HCT116 (cell line): ENCODE results near the gene AHNAK. TPM values are rescaled to one million over a fixed set of nuclear protein-coding genes. Genes with fewer than 3 reads are reported as not detected.

Experiments used
- ATAC-seq: fragments of 200-7000 bp; cut with Tn5 transposase; 2 replicates; pipeline ENCODE4 v1.9.1; 2020; ENCODE audit warnings: mild to moderate bottlenecking, moderate library complexity
- BruUV-seq: library from RNA; stranded (reverse); fragments of 400-500 nt; replicated peaks from 2 replicates; lab custom pipeline; 2021; lab: Mats Ljungman, UMichigan
- CTCF ChIA-PET: fragments of 300-600 bp; sonication (Branson Sonifier 250); formaldehyde crosslinking; loops from one replicate; lab custom pipeline; 2021; ENCODE audit warnings: antibody characterized with exemption; lab: Charles Lee
- POLR2A ChIA-PET: fragments of 300-600, 350-600 bp; sonication (Branson Sonifier 250); formaldehyde crosslinking; loops from one replicate; lab custom pipeline; 2021; ENCODE audit warnings: antibody characterized with exemption; lab: Charles Lee
- RAD21 ChIA-PET, 2 experiments: fragments of 300-600 bp; sonication (Branson Sonifier 250); formaldehyde crosslinking; loops; one replicate each; lab custom pipeline; 2023; ENCODE audit warnings: low total read pairs in 2 of 2; ENCODE audit not compliant: uncharacterized antibody in 2 of 2, unreplicated experiment in 2 of 2, low non-redundant PET in 1 of 2; lab: Charles Lee
- DNase-seq: peaks from one replicate; pipeline ENCODE4 v3.0.0-alpha.2; 2010; ENCODE audit warnings: low read depth, low spot score
- H2AFZ ChIP-seq: fragments of 200-600 bp; shearing (Covaris generic), sonication (generic); 2 replicates; pipeline ENCODE4 v1.6.1; 2017; ENCODE audit warnings: low read depth, mixed run types, mixed read lengths, antibody characterized with exemption, low read length; ENCODE audit not compliant: poor library complexity, severe bottlenecking
- H3K27ac ChIP-seq: 2 replicates; pipeline ENCODE4 v1.5.1; 2012; ENCODE audit warnings: low read depth, low read length
- H3K27me3 ChIP-seq: fragments of 200-600 bp; sonication (generic); 2 replicates; pipeline ENCODE4 v1.6.1; 2016; ENCODE audit warnings: mixed run types, low read length, mixed read lengths; ENCODE audit not compliant: insufficient read depth
- H3K36me3 ChIP-seq, 2 experiments: fragments of 200-500 bp in 1 of 2; fragments of 200-600 bp in 1 of 2; sonication (Bioruptor generic) in 1 of 2; sonication (generic) in 1 of 2; 2 replicates each; pipeline versions ENCODE4 v1.5.1 to v1.6.1; 2014 to 2016; ENCODE audit warnings: low read length in 2 of 2, inconsistent platforms in 1 of 2, mixed read lengths in 1 of 2, mixed run types in 1 of 2; ENCODE audit not compliant: insufficient read depth in 2 of 2, control insufficient read depth in 1 of 2
- H3K4me1 ChIP-seq, 2 experiments: fragments of 200-600 bp in 1 of 2; sonication (generic) in 1 of 2; 2 replicates each; pipeline versions ENCODE4 v1.5.1 to v1.6.1; 2012 to 2017; ENCODE audit warnings: low read length in 2 of 2, inconsistent platforms in 1 of 2, mild to moderate bottlenecking in 1 of 2, mixed read lengths in 1 of 2, mixed run types in 1 of 2, moderate library complexity in 1 of 2; ENCODE audit not compliant: insufficient read depth in 2 of 2, control insufficient read depth in 1 of 2
- H3K4me2 ChIP-seq: fragments of 200-600 bp; sonication (generic); 2 replicates; pipeline ENCODE4 v1.6.1; 2017; ENCODE audit warnings: mixed run types, low read length, mixed read lengths
- H3K4me3 ChIP-seq, 2 experiments: fragments of 200-600 bp in 1 of 2; sonication (generic) in 1 of 2; replicated peaks in 1 of 2; 2 replicates each; pipeline ENCODE4 v1.5.1; 2011 to 2016; ENCODE audit warnings: low read length in 2 of 2, control low read depth in 1 of 2, low read depth in 1 of 2, mild to moderate bottlenecking in 1 of 2, mixed read lengths in 1 of 2, mixed run types in 1 of 2
- H3K79me2 ChIP-seq: fragments of 200-600 bp; sonication (generic); 2 replicates; pipeline ENCODE4 v1.6.1; 2017; ENCODE audit warnings: mild to moderate bottlenecking, mixed run types, low read length, moderate library complexity, mixed read lengths; ENCODE audit not compliant: insufficient read depth
- H3K9ac ChIP-seq: fragments of 200-600 bp; sonication (generic); 2 replicates; pipeline ENCODE4 v1.6.1; 2016; ENCODE audit warnings: low read length, mixed read lengths
- H3K9me2 ChIP-seq: fragments of 200-600 bp; sonication (generic), shearing (Covaris generic); 2 replicates; pipeline ENCODE4 v1.6.1; 2017; ENCODE audit warnings: mixed run types, mild to moderate bottlenecking, moderate library complexity; ENCODE audit not compliant: insufficient read depth
- H3K9me3 ChIP-seq, 2 experiments: fragments of 200-500 bp in 1 of 2; fragments of 200-600 bp in 1 of 2; sonication (Bioruptor generic) in 1 of 2; sonication (generic) in 1 of 2; 2 replicates each; pipeline ENCODE4 v1.6.1; 2014 to 2017; ENCODE audit warnings: low read length in 2 of 2, mixed read lengths in 2 of 2, inconsistent platforms in 1 of 2, low read depth in 1 of 2, mild to moderate bottlenecking in 1 of 2, mixed run types in 1 of 2, moderate library complexity in 1 of 2; ENCODE audit not compliant: control insufficient read depth in 1 of 2, insufficient read depth in 1 of 2
- H4K20me1 ChIP-seq: fragments of 200-600 bp; sonication (generic), shearing (Covaris generic); 2 replicates; pipeline ENCODE4 v1.6.1; 2017; ENCODE audit warnings: mixed run types, mild to moderate bottlenecking, moderate library complexity; ENCODE audit not compliant: insufficient read depth
- CBX3 ChIP-seq: IDR thresholded peaks from 2 replicates; pipeline ENCODE4 v1.6.1; 2012; ENCODE audit warnings: low read depth
- CEBPB ChIP-seq: IDR thresholded peaks from 2 replicates; pipeline ENCODE4 v1.6.1; 2012; ENCODE audit warnings: low read depth
- EGR1 ChIP-seq: IDR thresholded peaks from 2 replicates; pipeline ENCODE4 v1.6.1; 2012; ENCODE audit warnings: low read depth
- EZH2phosphoT487 ChIP-seq: fragments of 200-600 bp; IDR thresholded peaks from 2 replicates; pipeline ENCODE4 v1.6.1; 2018; ENCODE audit warnings: antibody characterized with exemption, borderline replicate concordance
- FOSL1 ChIP-seq: IDR thresholded peaks from 2 replicates; pipeline ENCODE4 v1.6.1; 2012; ENCODE audit warnings: low read depth
- RAD21 ChIP-seq: IDR thresholded peaks from 2 replicates; pipeline ENCODE4 v1.6.1; 2012; ENCODE audit warnings: low read depth, mild to moderate bottlenecking
- SP1 ChIP-seq: IDR thresholded peaks from 2 replicates; pipeline ENCODE4 v1.6.1; 2012; ENCODE audit warnings: low read depth
- TCF7L2 ChIP-seq: IDR thresholded peaks from 2 replicates; pipeline ENCODE4 v1.7.0; 2011; ENCODE audit warnings: borderline replicate concordance, inconsistent platforms; ENCODE audit not compliant: insufficient read depth, insufficient read length; ENCODE audit errors: extremely low read depth
- intact Hi-C: fragments of 100-400 bp; cut with micrococcal nuclease; formaldehyde crosslinking; loops from 2 replicates; pipeline ENCODE4 v1.10.0; 2022
- total RNA-seq: library from RNA; stranded (reverse); gene quantifications from one replicate; pipeline ENCODE4 v1.2.1, GENCODE V29; 2021; ENCODE audit not compliant: unreplicated experiment
- TF ChIP-seq, protein P1 (sequence below): IDR thresholded peaks from 2 replicates; pipeline ENCODE4 v1.6.1; 2012; ENCODE audit warnings: low read depth

Gene AHNAK
- total RNA-seq, 1 experiment from 2014 or later, result 239 TPM

DNA sequence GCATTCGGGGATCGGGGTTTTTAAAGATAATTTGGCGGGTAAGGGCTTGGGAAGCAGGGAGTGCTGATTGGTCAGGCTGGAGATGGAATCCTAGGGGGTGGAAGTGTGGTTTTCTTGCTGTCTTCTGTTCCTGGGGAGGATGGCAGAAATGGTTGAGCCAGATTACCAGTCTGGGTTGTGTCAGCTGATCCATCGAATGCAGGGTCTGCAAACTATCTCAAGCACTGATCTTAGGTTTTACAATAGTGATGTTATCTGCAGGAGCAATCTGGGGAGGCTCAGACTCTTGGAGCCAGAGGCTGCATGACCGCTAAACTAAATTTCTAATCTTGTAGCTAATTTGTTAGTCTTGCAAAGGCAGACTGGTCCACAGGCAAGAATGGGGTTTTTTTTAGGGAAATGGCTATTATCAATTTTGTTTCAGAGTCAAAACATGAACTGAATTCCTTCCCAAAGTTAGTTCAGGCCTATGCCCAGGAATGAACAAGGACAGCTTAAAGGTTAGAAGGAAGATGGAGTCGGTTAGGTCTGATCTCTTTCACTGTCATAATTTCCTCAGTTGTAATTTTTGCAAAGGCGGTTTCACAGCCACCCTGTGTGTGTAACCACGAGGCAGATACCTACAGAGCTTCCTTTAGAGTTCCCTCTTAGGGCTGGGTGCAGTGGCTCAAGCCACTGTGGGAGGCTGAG is 117.6 kb downstream of the AHNAK start:
- POLR2A ChIA-PET, result interaction anchor here (1.0 kb wide), 1 partner anchor 162 kb away, joined by 4 read pairs; the partner anchor contains the start of gene TUT1
- Histone ChIP-seq H3K4me3 (no peak overlapping the region), H3K9me2 (no peaks in the 10 kb centered on the region), H3K9me3 (no peaks in the 10 kb centered on the region), H4K20me1 (no peaks in the 10 kb centered on the region), H2AFZ (no peak overlapping the region), H3K4me1 (peaks cover 0 to 29% of the 10 kb centered on the region in 2 experiments; a peak in 2 of 4 replicates), H3K27me3 (no peaks in the 10 kb centered on the region), H3K9ac (no peak overlapping the region), H3K4me2 (no peak overlapping the region), H3K27ac (no peak overlapping the region), H3K79me2 (no peaks in the 10 kb centered on the region), H3K36me3 (no peaks in the 10 kb centered on the region)
- CTCF ChIA-PET, result interaction anchor here (1.2 kb wide), 1 partner anchor 34 kb away, joined by 4 read pairs; no protein-coding TSS in a partner anchor
- RAD21 ChIA-PET, result no interaction called here
- DNase-seq (no peak), ATAC-seq (no peak)
- intact Hi-C loops, result no loop called here
- no TSS peak for BruUV-seq
- TF ChIP-seq CEBPB (no peak), FOSL1 (no peak), EZH2phosphoT487 (no peak), RAD21 (no peak), CBX3 (no peak), SP1 (no peak), TCF7L2 (no peak), EGR1 (no peak)
- TF ChIP-seq, protein P1, sequence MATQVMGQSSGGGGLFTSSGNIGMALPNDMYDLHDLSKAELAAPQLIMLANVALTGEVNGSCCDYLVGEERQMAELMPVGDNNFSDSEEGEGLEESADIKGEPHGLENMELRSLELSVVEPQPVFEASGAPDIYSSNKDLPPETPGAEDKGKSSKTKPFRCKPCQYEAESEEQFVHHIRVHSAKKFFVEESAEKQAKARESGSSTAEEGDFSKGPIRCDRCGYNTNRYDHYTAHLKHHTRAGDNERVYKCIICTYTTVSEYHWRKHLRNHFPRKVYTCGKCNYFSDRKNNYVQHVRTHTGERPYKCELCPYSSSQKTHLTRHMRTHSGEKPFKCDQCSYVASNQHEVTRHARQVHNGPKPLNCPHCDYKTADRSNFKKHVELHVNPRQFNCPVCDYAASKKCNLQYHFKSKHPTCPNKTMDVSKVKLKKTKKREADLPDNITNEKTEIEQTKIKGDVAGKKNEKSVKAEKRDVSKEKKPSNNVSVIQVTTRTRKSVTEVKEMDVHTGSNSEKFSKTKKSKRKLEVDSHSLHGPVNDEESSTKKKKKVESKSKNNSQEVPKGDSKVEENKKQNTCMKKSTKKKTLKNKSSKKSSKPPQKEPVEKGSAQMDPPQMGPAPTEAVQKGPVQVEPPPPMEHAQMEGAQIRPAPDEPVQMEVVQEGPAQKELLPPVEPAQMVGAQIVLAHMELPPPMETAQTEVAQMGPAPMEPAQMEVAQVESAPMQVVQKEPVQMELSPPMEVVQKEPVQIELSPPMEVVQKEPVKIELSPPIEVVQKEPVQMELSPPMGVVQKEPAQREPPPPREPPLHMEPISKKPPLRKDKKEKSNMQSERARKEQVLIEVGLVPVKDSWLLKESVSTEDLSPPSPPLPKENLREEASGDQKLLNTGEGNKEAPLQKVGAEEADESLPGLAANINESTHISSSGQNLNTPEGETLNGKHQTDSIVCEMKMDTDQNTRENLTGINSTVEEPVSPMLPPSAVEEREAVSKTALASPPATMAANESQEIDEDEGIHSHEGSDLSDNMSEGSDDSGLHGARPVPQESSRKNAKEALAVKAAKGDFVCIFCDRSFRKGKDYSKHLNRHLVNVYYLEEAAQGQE, result no peak
